ENCODE results near the gene HAUS3. TPM values are rescaled to one million over a fixed set of nuclear protein-coding genes. Genes with fewer than 3 reads are reported as not detected.

The HAUS3 gene
- total RNA-seq, 2 experiments from 2014 or later, result 15.9 to 22.2 TPM

GRCh38 chr4:2180410-2180809, 61.5 kb downstream of the HAUS3 start:
- Histone ChIP-seq H3K4me1 (ENCODE audit: insufficient read depth, low read length, poor library complexity, severe bottlenecking) (no peaks in the 10 kb centered on the region), H3K4me2 (ENCODE audit: low read length) (no peak overlapping the region), H2AFZ (ENCODE audit: low read length) (no peak overlapping the region), H3K79me2 (ENCODE audit: insufficient read depth, low read depth, low read length) (no peaks in the 10 kb centered on the region), H3K9me2 (ENCODE audit: insufficient read depth, low read length) (no peaks in the 10 kb centered on the region), H3K36me3 (ENCODE audit: insufficient read depth, low read length) (no peaks in the 10 kb centered on the region), H3K4me3 (ENCODE audit: low read depth, low read length, poor library complexity, severe bottlenecking) (no peak overlapping the region), H3K9me3 (ENCODE audit: low read length) (0 out of 2 replicates have a peak, but pooled peaks cover 5% of the 10 kb centered on the region), H4K20me1 (ENCODE audit: insufficient read depth, low read length) (no peaks in the 10 kb centered on the region), H3K27ac (ENCODE audit: low read depth, low read length, poor library complexity, severe bottlenecking) (no peak overlapping the region)
- intact Hi-C loops (cut with micrococcal nuclease; ENCODE audit: unreplicated experiment), result no loop called here
- no peak for TF ChIP-seq EZH2phosphoT487 (IDR thresholded peaks at IDR 0.05; ENCODE audit: borderline replicate concordance, low read depth, low read length)
- TF ChIP-seq CTCF (conservative IDR thresholded peaks at IDR 0.05; ENCODE audit: low read length), result no peak
- no TSS peak for BruUV-seq (replicated peaks)
- CTCF ChIA-PET (ENCODE audit: unreplicated experiment), result no interaction called here
- POLR2A ChIA-PET, result interaction anchor here (0.6 kb wide), 2 partner anchors 29 to 217 kb away, joined by 5 read pairs; no protein-coding TSS in a partner anchor
- no peak for DNase-seq (ENCODE audit: low spot score)

- no peak for DNase-seq (ENCODE audit: low spot score)
- no peaks in the 10 kb centered on the region for H3K36me3 ChIP-seq (ENCODE audit: insufficient read depth, low read length)
- H3K9me2 ChIP-seq (ENCODE audit: insufficient read depth, low read length), result no peaks in the 10 kb centered on the region
- intact Hi-C loops (cut with micrococcal nuclease; ENCODE audit: unreplicated experiment), result no loop called here
- TF ChIP-seq EZH2phosphoT487 (IDR thresholded peaks at IDR 0.05; ENCODE audit: borderline replicate concordance, low read depth, low read length), result no peak
- no peak for TF ChIP-seq CTCF (conservative IDR thresholded peaks at IDR 0.05; ENCODE audit: low read length)
- CTCF ChIA-PET (ENCODE audit: unreplicated experiment), result no interaction called here
- no peak overlapping the region for H3K4me3 ChIP-seq (ENCODE audit: low read depth, low read length, poor library complexity, severe bottlenecking)
- no peak overlapping the region for H2AFZ ChIP-seq (ENCODE audit: low read length)
- 0 out of 2 replicates have a peak, but pooled peaks cover 5% of the 10 kb centered on the region for H3K9me3 ChIP-seq (ENCODE audit: low read length)
- H3K4me1 ChIP-seq (ENCODE audit: insufficient read depth, low read length, poor library complexity, severe bottlenecking), result no peaks in the 10 kb centered on the region
- H3K27ac ChIP-seq (ENCODE audit: low read depth, low read length, poor library complexity, severe bottlenecking), result no peak overlapping the region
- no peaks in the 10 kb centered on the region for H3K79me2 ChIP-seq (ENCODE audit: insufficient read depth, low read depth, low read length)
- POLR2A ChIA-PET, result no interaction called here
- BruUV-seq (replicated peaks), result no TSS peak
- no peaks in the 10 kb centered on the region for H4K20me1 ChIP-seq (ENCODE audit: insufficient read depth, low read length)
- no peak overlapping the region for H3K4me2 ChIP-seq (ENCODE audit: low read length)
These were observed 62.2 kb downstream of the HAUS3 start for GRCh38 chr4:2179717-2180116.

GRCh38 chr4:2178986-2179385, 62.9 kb downstream of the HAUS3 start:
- H3K36me3 ChIP-seq (ENCODE audit: insufficient read depth, low read length), result no peaks in the 10 kb centered on the region
- H3K79me2 ChIP-seq (ENCODE audit: insufficient read depth, low read depth, low read length), result no peaks in the 10 kb centered on the region
- TF ChIP-seq EZH2phosphoT487 (IDR thresholded peaks at IDR 0.05; ENCODE audit: borderline replicate concordance, low read depth, low read length) (no peak), CTCF (conservative IDR thresholded peaks at IDR 0.05; ENCODE audit: low read length) (no peak)
- H2AFZ ChIP-seq (ENCODE audit: low read length), result no peak overlapping the region
- H4K20me1 ChIP-seq (ENCODE audit: insufficient read depth, low read length), result no peaks in the 10 kb centered on the region
- intact Hi-C loops (cut with micrococcal nuclease; ENCODE audit: unreplicated experiment), result no loop called here
- POLR2A ChIA-PET, result interaction anchor here (0.7 kb wide), 1 partner anchor 449 kb away, joined by 3 read pairs; no protein-coding TSS in a partner anchor
- H3K9me3 ChIP-seq (ENCODE audit: low read length), result 0 out of 2 replicates have a peak, but pooled peaks cover 5% of the 10 kb centered on the region
- CTCF ChIA-PET (ENCODE audit: unreplicated experiment), result no interaction called here
- no peaks in the 10 kb centered on the region for H3K9me2 ChIP-seq (ENCODE audit: insufficient read depth, low read length)
- BruUV-seq (replicated peaks), result no TSS peak
- H3K4me2 ChIP-seq (ENCODE audit: low read length), result no peak overlapping the region
- H3K4me3 ChIP-seq (ENCODE audit: low read depth, low read length, poor library complexity, severe bottlenecking), result no peak overlapping the region
- H3K27ac ChIP-seq (ENCODE audit: low read depth, low read length, poor library complexity, severe bottlenecking), result no peak overlapping the region
- DNase-seq (ENCODE audit: low spot score), result no peak
- no peaks in the 10 kb centered on the region for H3K4me1 ChIP-seq (ENCODE audit: insufficient read depth, low read length, poor library complexity, severe bottlenecking)

Small RNAs within 50 kb of the gene (small RNA-seq; reads per million reads assigned to genes)
- not detected for gene COX6B1P5

Other genes with a start within 250 kb of the HAUS3 start
- 43.5 and 45.5 TPM in 2 replicates for gene NELFA, start 233.1 kb downstream of the HAUS3 start, total RNA-seq (2014; rRNA removed; shearing (Covaris generic))
- gene NELFA, start 233.1 kb downstream of the HAUS3 start, total RNA-seq (2022), result 45.7 and 53.4 TPM in 2 replicates
- 0.03 TPM in 1 of 2 replicates, not detected in the other for gene NAT8L, start 182.8 kb downstream of the HAUS3 start, total RNA-seq (2014; rRNA removed; shearing (Covaris generic))
- not detected in 2 replicates for gene NAT8L, start 182.8 kb downstream of the HAUS3 start, total RNA-seq (2022)
- 2.7 and 4.4 TPM in 2 replicates for gene POLN, start within 50 bp of the HAUS3 start, total RNA-seq (2014; rRNA removed; shearing (Covaris generic))
- 3.5 and 4.0 TPM in 2 replicates for gene POLN, start within 50 bp of the HAUS3 start, total RNA-seq (2022)
- gene MXD4, start 20.0 kb upstream of the HAUS3 start, total RNA-seq (2014; rRNA removed; shearing (Covaris generic)), result 2.4 and 3.0 TPM in 2 replicates
- gene MXD4, start 20.0 kb upstream of the HAUS3 start, total RNA-seq (2022), result 10.4 and 11.6 TPM in 2 replicates
- gene ZFYVE28, start 176.5 kb upstream of the HAUS3 start, total RNA-seq (2014; rRNA removed; shearing (Covaris generic)), result 4.8 TPM in 1 of 2 replicates, not detected in the other
- 0.32 TPM in 1 of 2 replicates, not detected in the other for gene ZFYVE28, start 176.5 kb upstream of the HAUS3 start, total RNA-seq (2022)
- gene CFAP99, start 176.8 kb upstream of the HAUS3 start, total RNA-seq (2014; rRNA removed; shearing (Covaris generic)), result not detected in 2 replicates
- gene CFAP99, start 176.8 kb upstream of the HAUS3 start, total RNA-seq (2022), result not detected in 2 replicates
- gene RNF4, start 227.0 kb upstream of the HAUS3 start, total RNA-seq (2014; rRNA removed; shearing (Covaris generic)), result 63.6 and 65.0 TPM in 2 replicates
- gene RNF4, start 227.0 kb upstream of the HAUS3 start, total RNA-seq (2022), result 76.5 and 77.5 TPM in 2 replicates

Data from OCI-LY7 (cell line).